Stimulated activated memory B cell treated with anti-CD40 and anti-IgM and Interleukin-4, amounts not matched to agents 10 μg/mL and 1 μg/mL and 100 μg/mL, for 72 hours (primary cell): ENCODE data around the gene CD247.

ENCODE experiments used
- ATAC-seq: fragments of 150-1000 bp; cut with Tn5 transposase; 2 replicates; pipeline ENCODE4 v1.10.0; 2021
- H3K27ac Mint-ChIP-seq: one replicate; pipeline ENCODE4 v1.8.0; 2022; ENCODE audit warnings: mild to moderate bottlenecking, mixed read lengths
- H3K27me3 Mint-ChIP-seq: one replicate; pipeline ENCODE4 v1.8.0; 2022; ENCODE audit warnings: mixed read lengths
- H3K36me3 Mint-ChIP-seq: one replicate; pipeline ENCODE4 v1.8.0; 2022; ENCODE audit warnings: mixed read lengths
- H3K4me1 Mint-ChIP-seq: one replicate; pipeline ENCODE4 v1.8.0; 2022; ENCODE audit warnings: mixed read lengths
- H3K4me3 Mint-ChIP-seq: one replicate; pipeline ENCODE4 v1.8.0; 2022; ENCODE audit warnings: mild to moderate bottlenecking, moderate library complexity, mixed read lengths
- H3K9me3 Mint-ChIP-seq: one replicate; pipeline ENCODE4 v1.8.0; 2022; ENCODE audit warnings: mixed read lengths

Gene CD247

DNA sequence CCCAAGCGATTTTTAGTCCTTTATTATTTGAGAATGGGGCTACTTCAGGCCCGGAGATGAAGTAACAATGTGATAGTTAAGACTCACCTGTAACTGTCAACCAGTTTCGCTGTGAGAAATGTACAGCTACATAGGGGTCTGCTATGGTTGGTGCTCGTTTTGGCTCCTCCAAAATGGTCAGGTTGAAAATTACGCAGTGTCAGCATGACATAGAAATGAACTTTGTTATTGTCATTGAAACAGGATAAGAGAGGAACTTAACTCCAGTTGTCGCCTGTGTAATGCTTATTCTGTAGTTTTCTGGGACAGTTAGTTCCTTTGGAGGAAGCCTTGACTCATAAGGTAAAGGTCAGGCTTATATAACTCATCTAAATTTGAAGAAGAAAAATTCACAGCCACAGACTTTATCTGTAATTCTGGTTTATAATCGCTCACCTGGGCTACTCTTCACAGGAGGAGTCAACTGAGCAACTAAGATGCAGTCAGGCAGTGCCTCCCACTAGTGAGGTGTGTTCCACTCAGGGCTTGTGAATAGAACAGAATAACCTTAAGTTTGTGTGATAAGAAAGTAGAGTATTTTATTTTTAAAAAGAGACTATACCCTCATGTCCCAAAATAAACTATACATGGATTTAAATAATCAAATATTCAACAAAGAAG is 130.9 kb downstream of the CD247 start:
- Mint-ChIP-seq H3K27ac (peak overlapping the region; percentile 14), H3K4me3 (no peak overlapping the region), H3K9me3 (no peaks in the 10 kb centered on the region), H3K36me3 (peaks cover 39% of the 10 kb centered on the region), H3K4me1 (no peaks in the 10 kb centered on the region), H3K27me3 (no peaks in the 10 kb centered on the region)
- no peak for ATAC-seq
